Measurements from ENCODE around the gene HLA-DRA.
A peak's percentile ranks its signal among the peaks of the same experiment; 100 is the strongest.

The HLA-DRA gene

GRCh38 chr6:32439602-32440214, at the start of gene HLA-DRA:
Gene HLA-DRA, plus strand, starts transcription at chr6:32439887. Its CDS starts 64 bp downstream, at chr6:32439951.
- peak; percentile 76 for DNase-seq

GRCh38 chr6:32391505-32391904, 48.2 kb upstream of the HLA-DRA start:
- no peak for DNase-seq

GRCh38 chr6:32393665-32394420, 45.8 kb upstream of the HLA-DRA start:
- no peak for DNase-seq

- DNase-seq, result no peak
Measured at GRCh38 chr6:32396028-32396427, 43.7 kb upstream of the HLA-DRA start.

GRCh38 chr6:32397252-32397920, 42.3 kb upstream of the HLA-DRA start:
- no peak for DNase-seq

- no peak for DNase-seq
Measured at GRCh38 chr6:32401284-32401963, 38.3 kb upstream of the HLA-DRA start.

GRCh38 chr6:32402812-32403211, 36.9 kb upstream of the HLA-DRA start:
- no peak for DNase-seq

- DNase-seq, result no peak
Measured at GRCh38 chr6:32405656-32406055, 34.0 kb upstream of the HLA-DRA start.

- no peak for DNase-seq
Measured at GRCh38 chr6:32406197-32406596, 33.5 kb upstream of the HLA-DRA start.

- DNase-seq, result no peak
Measured at GRCh38 chr6:32406857-32407256, 32.8 kb upstream of the HLA-DRA start, which contains the start of gene BTNL2. Gene BTNL2, minus strand, starts transcription at chr6:32407181. Its CDS starts 58 bp downstream, at chr6:32407123.

- no peak for DNase-seq
Measured at GRCh38 chr6:32410906-32411305, 28.8 kb upstream of the HLA-DRA start.

- no peak for DNase-seq
Measured at GRCh38 chr6:32411566-32412327, 27.9 kb upstream of the HLA-DRA start.

- peak; percentile 54 for DNase-seq
Measured at GRCh38 chr6:32413427-32414047, 26.1 kb upstream of the HLA-DRA start.

GRCh38 chr6:32415521-32416019, 24.1 kb upstream of the HLA-DRA start:
- peak; percentile 56 for DNase-seq

- no peak for DNase-seq
Measured at GRCh38 chr6:32416036-32416435, 23.7 kb upstream of the HLA-DRA start.

- DNase-seq, result no peak
Measured at GRCh38 chr6:32424589-32425300, 14.9 kb upstream of the HLA-DRA start.

- no peak for DNase-seq
Measured at GRCh38 chr6:32426338-32426737, 13.3 kb upstream of the HLA-DRA start.

GRCh38 chr6:32427218-32427617, 12.5 kb upstream of the HLA-DRA start:
- no peak for DNase-seq

GRCh38 chr6:32427934-32428474, 11.7 kb upstream of the HLA-DRA start:
- DNase-seq, result no peak

- no peak for DNase-seq
Measured at GRCh38 chr6:32430179-32430578, 9.5 kb upstream of the HLA-DRA start.

GRCh38 chr6:32431142-32431541, 8.5 kb upstream of the HLA-DRA start:
- DNase-seq, result no peak
